Spleen (tissue), 13 donors: Measurements from ENCODE around the gene WLS. TPM values are rescaled to one million over a fixed set of nuclear protein-coding genes. Genes with fewer than 3 reads are reported as not detected.

ENCODE experiments used
- DNase-seq: peaks from one replicate; pipeline ENCODE4 v3.0.0-alpha.2; 2020
- H3K27ac ChIP-seq, 8 donors: fragments of 200-600 bp; sonication (generic) in 7 of 8; 1 replicate in 4 of 8; 2 replicates in 4 of 8; pipeline versions ENCODE4 v1.5.0 to v1.8.0; 2016 to 2021; ENCODE audit warnings: inconsistent platforms in 4 of 8, mild to moderate bottlenecking in 4 of 8, moderate library complexity in 1 of 8
- H3K27me3 ChIP-seq, 7 donors: fragments of 200-600 bp; sonication (generic) in 6 of 7; replicated peaks in 1 of 7; 1 replicate in 4 of 7; 2 replicates in 3 of 7; pipeline versions ENCODE4 v1.5.0 to v1.8.0; 2016 to 2021; ENCODE audit warnings: inconsistent platforms in 3 of 7, mild to moderate bottlenecking in 1 of 7
- H3K36me3 ChIP-seq, 6 donors: fragments of 200-600 bp; sonication (generic) in 5 of 6; 1 replicate in 4 of 6; 2 replicates in 2 of 6; pipeline versions ENCODE4 v1.5.0 to v1.8.0; 2016 to 2021; ENCODE audit warnings: inconsistent platforms in 2 of 6
- H3K4me1 ChIP-seq, 6 donors: fragments of 200-600 bp; sonication (generic) in 5 of 6; 1 replicate in 3 of 6; 2 replicates in 3 of 6; pipeline versions ENCODE4 v1.5.0 to v1.8.0; 2016 to 2021; ENCODE audit warnings: inconsistent platforms in 3 of 6
- H3K4me3 ChIP-seq, 8 donors: fragments of 200-600 bp; sonication (generic) in 7 of 8; 1 replicate in 4 of 8; 2 replicates in 4 of 8; pipeline versions ENCODE4 v1.5.0 to v1.8.0; 2016 to 2021; ENCODE audit warnings: inconsistent platforms in 4 of 8, mild to moderate bottlenecking in 4 of 8, moderate library complexity in 2 of 8
- H3K9me3 ChIP-seq, 8 donors: fragments of 200-600 bp; sonication (generic) in 7 of 8; 1 replicate in 4 of 8; 2 replicates in 4 of 8; pipeline versions ENCODE4 v1.5.0 to v1.8.0; 2016 to 2021; ENCODE audit warnings: inconsistent platforms in 4 of 8
- POLR2A ChIP-seq, 3 donors: fragments of 450-650 bp; IDR thresholded peaks; one replicate each; pipeline ENCODE4 v1.5.1; 2017; ENCODE audit warnings: antibody characterized with exemption in 3 of 3, mild to moderate bottlenecking in 1 of 3
- POLR2AphosphoS5 ChIP-seq, 3 donors: sonication (generic); formaldehyde crosslinking; IDR thresholded peaks; one replicate each; pipeline ENCODE4 v1.5.1; 2017; ENCODE audit warnings: antibody characterized with exemption in 3 of 3
- WGBS, 5 donors: extraction: QIAGEN DNeasy Blood & Tissue Kit in 3 of 5; methylation state at CpG; one replicate each; pipeline versions ENCODE4 v1.1.5 to v1.1.7; 2013 to 2018; 5-methylcytosine and 5-hydroxymethylcytosine counted together
- intact Hi-C: fragments of 100-400 bp; cut with DNase I; formaldehyde crosslinking; loops from one replicate; pipeline ENCODE4 v1.15.0; 2023; ENCODE audit warnings: low total_unique reads
- long read RNA-seq, 2 donors: transcript quantifications; one replicate each; lab custom pipeline, GENCODE V29; 2026
- polyA plus RNA-seq, 3 donors: library from polyadenylated mRNA; stranded (reverse); fragments of 200-250 nt; gene quantifications; one replicate each; pipeline ENCODE4 v1.2.1, GENCODE V29; 2013
- total RNA-seq, 7 donors: library from RNA; depleted of rRNA in 3 of 7; stranded (reverse); fragments of >200 nt in 3 of 7; fragmentation: NEBNext Ultra II Directional in 4 of 7; extraction: Animal tissue kit (Norgen Biotek cat#: 25700) in 4 of 7; gene quantifications; one replicate each; pipeline versions ENCODE4 v1.1.0 to v1.2.1, GENCODE V29; 2016 to 2021
- TF ChIP-seq, protein P1 (sequence below), 11 experiments: fragments of 200-600 bp in 7 of 11; fragments of 450-650 bp in 4 of 11; sonication (generic) in 4 of 11; IDR thresholded peaks in 8 of 11; conservative IDR thresholded peaks in 3 of 11; 1 replicate in 7 of 11; 2 replicates in 4 of 11; pipeline versions ENCODE4 v1.4.0 to v1.8.0; 2016 to 2021; ENCODE audit warnings: antibody characterized with exemption in 11 of 11, inconsistent platforms in 4 of 11, mild to moderate bottlenecking in 1 of 11
- donor health status: healthy with polysubstance abuse.
- donor health status: DM: no; HTN: no; CAD: no; lungs with moderate emphysema.
- donor health status: DM: no; HTN: no; CAD: no.
- donor health status: Bipolar disorder and iron deficiency.
- donor health status: healthy.
- donor health status: DM: no; HTN: no; CAD: no.
- donor health status: DM: yes; HTN: yes; CAD: no.

Gene WLS
- total RNA-seq, result 10 to 100 TPM; 31.6 to 67.2 (median 61.7) TPM
- 1 to 10 TPM; 5.6 to 9.3 (median 8.8) TPM for polyA plus RNA-seq
- long read RNA-seq, donor 1, transcript WLS-201 (12 exons, 2,748 nt), result major isoform, 10 of 41 reads
- long read RNA-seq, donor 1, transcript WLS-203 (2 exons, 700 nt), result minor isoform, 6 of 41 reads
- long read RNA-seq, donor 1, partial matches to known transcripts, result 15 of 41 reads
- long read RNA-seq, donor 1, other reads (novel, unspliced or antisense), result 9 of 41 reads
- long read RNA-seq, donor 2, transcript WLS-201 (12 exons, 2,748 nt), result major isoform, 8 of 16 reads
- long read RNA-seq, donor 2, partial matches to known transcripts, result 0 of 16 reads
- long read RNA-seq, donor 2, other reads (novel, unspliced or antisense), result 5 of 16 reads

DNA sequence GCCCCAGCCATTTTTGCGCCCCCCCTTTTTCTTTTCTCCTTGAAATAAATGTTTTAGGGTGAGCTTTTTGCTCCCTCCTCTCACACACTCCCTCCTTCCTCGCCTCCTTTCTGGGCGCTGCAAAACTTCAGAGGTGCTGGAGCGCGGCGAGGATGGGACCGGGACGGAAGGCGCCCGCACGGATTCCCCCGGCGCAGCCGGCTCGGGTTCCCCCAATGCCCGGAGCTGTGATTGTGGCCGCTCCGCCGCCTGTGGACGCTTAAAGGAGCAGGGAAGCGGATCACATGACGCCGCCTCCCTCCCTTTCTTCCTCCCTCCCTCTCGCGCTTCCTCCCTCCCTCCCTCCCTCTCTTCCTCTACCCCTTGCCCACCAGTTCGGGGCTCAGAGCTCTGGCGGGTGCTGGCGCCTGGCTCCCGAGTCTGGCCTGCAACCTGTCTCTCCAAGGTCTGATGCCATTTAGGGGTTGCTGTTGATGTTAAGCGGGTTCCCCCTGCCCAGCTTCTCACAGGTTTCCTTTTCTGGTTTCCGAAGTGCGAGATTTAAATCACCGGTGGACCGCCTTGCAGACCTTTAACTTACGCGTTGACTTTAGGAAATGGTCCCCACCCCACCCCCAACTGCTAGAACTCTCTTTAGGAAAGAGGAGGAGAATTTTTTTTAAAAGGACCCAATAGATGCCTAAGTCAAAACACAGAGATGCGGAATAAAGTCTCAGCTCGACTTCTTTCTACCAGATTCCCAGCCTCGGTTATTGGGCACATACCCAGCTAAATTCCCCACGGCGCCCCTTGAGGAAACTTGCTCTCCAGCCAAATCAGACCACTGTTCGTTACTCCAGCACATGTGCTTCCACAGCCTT lies at the start of gene WLS:
Gene WLS (minus strand): TSS at position 235 of the 860 bp plus-strand sequence. CDS start 224 bp downstream, at position 11.
- no peaks in the 10 kb centered on the region for H3K9me3 ChIP-seq
- WGBS, 5 donors, result 1 to 2% (median 1%) methylated on average over 40 to 42 of the region's 42 CpGs
- H3K4me1 ChIP-seq, result peaks cover 0 to 58% (median 19%) of the 10 kb centered on the region in 6 donors
- TF ChIP-seq POLR2AphosphoS5 (IDR thresholded peaks at IDR 0.05) (peak; percentile 67 to 85 (median 84)), POLR2A (IDR thresholded peaks at IDR 0.05) (peak in 1 of 3 donors; percentile 41)
- TF ChIP-seq, protein P1, sequence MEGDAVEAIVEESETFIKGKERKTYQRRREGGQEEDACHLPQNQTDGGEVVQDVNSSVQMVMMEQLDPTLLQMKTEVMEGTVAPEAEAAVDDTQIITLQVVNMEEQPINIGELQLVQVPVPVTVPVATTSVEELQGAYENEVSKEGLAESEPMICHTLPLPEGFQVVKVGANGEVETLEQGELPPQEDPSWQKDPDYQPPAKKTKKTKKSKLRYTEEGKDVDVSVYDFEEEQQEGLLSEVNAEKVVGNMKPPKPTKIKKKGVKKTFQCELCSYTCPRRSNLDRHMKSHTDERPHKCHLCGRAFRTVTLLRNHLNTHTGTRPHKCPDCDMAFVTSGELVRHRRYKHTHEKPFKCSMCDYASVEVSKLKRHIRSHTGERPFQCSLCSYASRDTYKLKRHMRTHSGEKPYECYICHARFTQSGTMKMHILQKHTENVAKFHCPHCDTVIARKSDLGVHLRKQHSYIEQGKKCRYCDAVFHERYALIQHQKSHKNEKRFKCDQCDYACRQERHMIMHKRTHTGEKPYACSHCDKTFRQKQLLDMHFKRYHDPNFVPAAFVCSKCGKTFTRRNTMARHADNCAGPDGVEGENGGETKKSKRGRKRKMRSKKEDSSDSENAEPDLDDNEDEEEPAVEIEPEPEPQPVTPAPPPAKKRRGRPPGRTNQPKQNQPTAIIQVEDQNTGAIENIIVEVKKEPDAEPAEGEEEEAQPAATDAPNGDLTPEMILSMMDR (IDR thresholded peaks at IDR 0.05 in 8 of 11, conservative IDR thresholded peaks at IDR 0.05 in 3 of 11), result peak in 1 of 11 experiments; percentile 9
- H3K4me3 ChIP-seq, result peak within 1 kb of the TSS; percentile 42 to 76 (median 58)
- peaks cover 0 to 66% (median 11%) of the 10 kb centered on the region in 7 donors for H3K27me3 ChIP-seq
- intact Hi-C loops, result no loop called here
- no peaks in the 10 kb centered on the region for H3K36me3 ChIP-seq
- H3K27ac ChIP-seq, result peak within 1 kb of the TSS in 7 of 8 donors; percentile 58 to 85 (median 75)
- peak; percentile 87 for DNase-seq

DNA sequence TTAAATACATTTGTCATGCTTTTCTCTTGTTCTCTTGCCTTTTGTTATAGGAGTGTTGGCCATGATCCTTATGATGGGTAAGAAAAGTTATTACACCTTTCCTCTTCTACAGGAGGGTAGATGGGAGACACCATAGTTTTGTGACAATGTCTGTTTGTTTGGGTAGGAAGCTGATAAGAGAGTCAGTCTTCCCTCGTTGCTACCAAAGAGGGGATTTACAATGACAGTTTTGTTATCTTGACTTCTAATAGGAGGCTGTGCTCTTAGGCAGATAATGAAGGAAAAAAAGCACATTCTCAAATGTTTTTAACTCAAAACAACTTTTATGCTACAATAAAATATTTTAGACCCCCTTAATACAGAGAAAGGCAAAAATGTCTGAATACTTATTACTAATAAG lies 48.0 kb upstream of the WLS start:
- no peaks in the 10 kb centered on the region for H3K27me3 ChIP-seq
- WGBS, 5 donors, result 46 to 58% (median 53%) methylated on average over 1 of the region's 1 CpG
- no peak overlapping the region for H3K27ac ChIP-seq
- H3K36me3 ChIP-seq, result no peaks in the 10 kb centered on the region
- no peaks in the 10 kb centered on the region for H3K4me1 ChIP-seq
- no peaks in the 10 kb centered on the region for H3K9me3 ChIP-seq
- TF ChIP-seq POLR2A (IDR thresholded peaks at IDR 0.05), result no peak
- no peak for TF ChIP-seq POLR2AphosphoS5 (IDR thresholded peaks at IDR 0.05)
- TF ChIP-seq, protein P1 (IDR thresholded peaks at IDR 0.05 in 8 of 11, conservative IDR thresholded peaks at IDR 0.05 in 3 of 11), result no peak
- no peak for DNase-seq
- H3K4me3 ChIP-seq, result no peak overlapping the region
- intact Hi-C loops, result no loop called here

DNA sequence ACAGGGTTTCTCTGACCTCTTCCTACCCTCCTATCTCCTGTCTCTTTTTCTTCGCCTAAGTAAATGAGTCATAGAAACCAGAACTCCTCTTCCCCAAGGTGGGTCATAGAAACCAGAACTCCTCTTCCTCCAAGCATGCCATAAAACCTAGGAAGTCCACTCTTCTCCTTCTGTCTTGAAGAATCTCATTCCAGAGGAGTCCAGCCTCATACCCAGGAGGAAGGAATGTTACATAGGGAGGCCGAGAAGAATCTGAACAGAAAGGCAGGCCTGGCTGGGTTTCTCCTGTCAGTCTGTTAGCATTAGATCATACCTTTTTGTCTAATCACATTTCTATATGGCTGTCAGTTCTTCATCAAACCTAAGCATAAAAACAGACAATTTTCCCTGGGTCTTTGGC lies 47.5 kb upstream of the WLS start:
- Histone ChIP-seq H3K4me1 (no peaks in the 10 kb centered on the region), H3K27me3 (no peaks in the 10 kb centered on the region), H3K9me3 (no peaks in the 10 kb centered on the region), H3K27ac (no peak overlapping the region), H3K36me3 (no peaks in the 10 kb centered on the region), H3K4me3 (no peak overlapping the region)
- TF ChIP-seq, protein P1 (IDR thresholded peaks at IDR 0.05 in 8 of 11, conservative IDR thresholded peaks at IDR 0.05 in 3 of 11), result no peak
- TF ChIP-seq POLR2A (IDR thresholded peaks at IDR 0.05), result no peak
- WGBS, 5 donors, result 80 to 91% (median 89%) methylated on average over 2 of the region's 2 CpGs
- intact Hi-C loops, result no loop called here
- DNase-seq, result no peak

DNA sequence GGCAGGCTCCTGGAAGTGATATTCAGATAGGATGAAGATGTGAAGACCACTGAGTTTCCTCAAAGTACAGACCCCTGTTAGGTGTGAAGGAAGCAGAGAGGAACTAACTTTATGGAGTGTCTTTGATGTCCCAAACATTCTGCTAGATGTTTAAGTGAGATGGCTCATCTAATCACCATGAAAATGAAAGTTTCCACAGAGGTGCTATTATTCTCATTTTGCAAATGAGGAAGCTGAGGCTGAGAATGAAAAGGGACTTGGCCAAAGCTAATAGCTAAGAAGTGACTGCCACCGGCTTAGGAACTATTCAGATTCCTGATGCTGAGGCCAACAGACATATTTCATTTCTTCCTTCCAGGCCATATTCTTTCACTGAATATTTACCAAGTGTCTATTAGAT lies 45.9 kb upstream of the WLS start:
- WGBS, 5 donors, result 63 to 77% (median 70%) methylated on average over 1 of the region's 1 CpG
- TF ChIP-seq, protein P1 (IDR thresholded peaks at IDR 0.05 in 8 of 11, conservative IDR thresholded peaks at IDR 0.05 in 3 of 11), result no peak
- TF ChIP-seq POLR2AphosphoS5 (IDR thresholded peaks at IDR 0.05) (no peak), POLR2A (IDR thresholded peaks at IDR 0.05) (no peak)
- H3K9me3 ChIP-seq, result no peaks in the 10 kb centered on the region
- H3K36me3 ChIP-seq, result no peaks in the 10 kb centered on the region
- H3K4me3 ChIP-seq, result no peak overlapping the region
- H3K27me3 ChIP-seq, result no peaks in the 10 kb centered on the region
- DNase-seq, result no peak
- H3K4me1 ChIP-seq, result no peaks in the 10 kb centered on the region
- no peak overlapping the region for H3K27ac ChIP-seq
- intact Hi-C loops, result no loop called here
